SIG-M5 treated with dmso at 0.1 percent for 504 hours (cell line): ENCODE results near the gene MYBPC2.
"Not testable (repeated sequence)": the region's sequence is repeated elsewhere in the genome, so short reads cannot be mapped to it uniquely, and the experiment has no call there.

Experiments used
- DNase-seq: peaks from one replicate; lab custom pipeline; 2025; ENCODE audit not compliant: unreplicated experiment; lab: John Stamatoyannopoulos, UW

The MYBPC2 gene

GRCh38 chr19:50432221-50433028 is at the start of gene MYBPC2:
TSS of gene MYBPC2 (plus strand) at chr19:50432892. CDS start at chr19:50432954, 62 bp downstream.
- DNase-seq: no peak

- no peak for DNase-seq
Observed at GRCh38 chr19:50383001-50383851, 49.5 kb upstream of the MYBPC2 start.

- DNase-seq: peak; percentile 97
Observed at GRCh38 chr19:50383852-50384684, 48.6 kb upstream of the MYBPC2 start, which contains the start of gene POLD1. TSS of gene POLD1 (plus strand) at chr19:50384347. CDS start at chr19:50398852, 14,505 bp downstream.

DNA sequence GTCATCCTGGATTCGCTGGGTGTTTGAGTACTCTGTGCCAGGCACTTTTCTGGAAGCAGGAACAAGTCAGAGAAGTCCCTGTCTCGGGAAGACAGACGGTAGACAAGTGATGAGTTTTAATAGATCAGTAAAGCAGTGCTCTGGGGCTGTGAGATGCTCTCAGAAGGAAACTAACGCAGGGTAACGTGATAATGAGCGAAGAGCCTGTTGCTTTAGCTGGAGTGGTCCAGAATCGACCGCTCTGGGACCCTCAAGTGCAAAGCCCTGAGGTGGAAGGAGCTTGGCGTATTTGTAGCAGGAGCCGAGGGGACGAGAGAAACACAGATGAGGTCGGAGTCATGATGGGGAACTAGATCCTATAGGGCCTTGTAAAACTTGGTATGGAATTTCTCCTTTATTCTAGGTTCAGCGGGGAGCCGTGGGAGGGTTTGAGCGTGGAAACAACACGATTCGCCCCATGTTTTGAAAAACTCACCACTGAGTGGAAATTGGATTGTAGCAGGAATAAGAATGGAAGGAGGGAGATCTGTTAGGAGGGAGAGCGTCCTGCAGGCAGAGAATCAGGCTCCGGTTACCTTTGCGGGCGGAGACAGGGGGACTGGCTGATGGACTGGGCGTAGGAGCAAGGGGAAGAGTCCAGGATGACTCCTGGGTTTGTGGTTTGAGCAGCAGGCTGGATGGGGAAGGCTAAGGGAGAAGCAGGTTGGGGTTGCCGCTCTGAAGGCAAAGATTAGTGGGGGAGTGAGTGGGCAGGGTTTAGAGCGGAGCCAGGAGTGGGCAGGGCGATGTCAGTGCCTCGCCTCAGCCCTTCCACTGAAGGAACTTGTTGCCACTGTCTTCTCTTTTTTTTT is 47.8 kb upstream of the MYBPC2 start:
- DNase-seq: peak; percentile 47

GRCh38 chr19:50387176-50387867 is 45.4 kb upstream of the MYBPC2 start:
- peak; percentile 73 for DNase-seq

GRCh38 chr19:50387868-50388245 is 44.8 kb upstream of the MYBPC2 start:
- no peak for DNase-seq

DNA sequence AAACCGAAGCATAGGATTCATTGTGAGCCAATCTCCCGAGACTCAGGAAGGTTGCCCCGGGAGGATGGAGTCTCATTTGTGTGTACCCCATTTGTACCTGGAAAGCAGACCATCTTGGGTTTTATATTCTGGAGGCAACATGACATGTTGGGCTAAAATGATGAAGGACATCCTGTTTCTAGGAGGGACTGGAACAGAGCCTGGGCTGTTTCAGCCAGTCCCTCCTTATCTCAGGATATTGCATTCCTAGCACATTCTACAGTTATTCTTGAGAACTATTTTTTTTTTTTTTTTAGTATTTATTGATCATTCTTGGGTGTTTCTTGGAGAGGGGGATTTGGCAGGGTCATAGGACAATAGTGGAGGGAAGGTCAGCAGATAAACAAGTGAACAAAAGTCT is 42.4 kb upstream of the MYBPC2 start:
- DNase-seq: not testable (repeated sequence)

DNA sequence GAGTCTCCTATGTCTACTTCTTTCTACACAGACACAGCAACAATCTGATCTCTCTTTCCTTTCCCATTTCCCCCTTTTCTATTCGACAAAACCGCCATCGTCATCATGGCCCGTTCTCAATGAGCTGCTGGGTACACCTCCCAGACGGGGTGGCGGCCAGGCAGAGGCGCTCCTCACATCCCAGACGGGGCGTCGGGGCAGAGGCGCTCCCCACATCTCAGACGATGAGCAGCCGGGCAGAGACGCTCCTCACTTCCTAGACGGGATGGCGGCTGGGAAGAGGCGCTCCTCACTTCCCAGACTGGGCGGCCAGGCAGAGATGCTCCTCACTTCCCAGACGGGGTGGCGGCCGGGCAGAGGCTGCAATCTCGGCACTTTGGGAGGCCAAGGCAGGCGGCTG is 41.7 kb upstream of the MYBPC2 start:
- not testable (repeated sequence) for DNase-seq

DNA sequence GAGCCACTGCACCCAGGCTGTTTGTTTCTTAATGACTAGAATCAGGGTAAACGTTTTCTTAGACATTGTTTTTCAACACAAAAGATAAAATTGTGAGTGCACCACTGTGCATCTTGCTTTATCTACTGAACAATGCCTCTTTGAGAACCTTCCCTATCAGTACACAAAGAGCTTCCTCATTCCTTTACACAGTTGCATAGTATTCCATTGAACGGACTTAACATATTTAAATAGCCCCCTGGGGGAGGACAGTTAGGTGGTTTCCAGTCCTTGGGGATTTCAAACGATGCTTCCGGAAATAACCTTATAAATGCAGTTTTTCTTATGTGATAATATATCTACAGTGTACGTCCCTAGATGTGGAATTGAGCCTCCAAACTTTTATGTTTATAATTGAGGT is 39.9 kb upstream of the MYBPC2 start:
- no peak for DNase-seq

DNA sequence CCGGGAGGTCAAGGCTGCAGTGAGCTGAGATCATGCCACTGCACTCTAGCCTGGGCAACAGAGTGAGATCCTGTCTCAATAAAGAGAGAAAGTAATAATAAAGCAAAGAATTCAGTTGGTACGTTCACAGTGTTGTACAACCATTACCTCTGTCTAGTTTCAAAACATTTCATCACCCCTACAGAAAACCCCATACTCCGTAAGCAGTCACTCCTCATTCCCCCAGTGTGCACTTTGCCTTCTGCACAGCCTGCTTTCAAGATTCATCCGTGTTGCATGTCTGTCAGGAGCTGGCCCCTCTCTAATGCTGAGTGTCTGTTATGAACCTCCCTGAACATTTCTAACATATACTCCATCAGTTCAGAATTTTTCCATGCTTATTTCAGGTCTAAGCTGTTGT is 39.1 kb upstream of the MYBPC2 start:
- DNase-seq: no peak

GRCh38 chr19:50394017-50394416 is 38.7 kb upstream of the MYBPC2 start:
- DNase-seq: no peak

DNA sequence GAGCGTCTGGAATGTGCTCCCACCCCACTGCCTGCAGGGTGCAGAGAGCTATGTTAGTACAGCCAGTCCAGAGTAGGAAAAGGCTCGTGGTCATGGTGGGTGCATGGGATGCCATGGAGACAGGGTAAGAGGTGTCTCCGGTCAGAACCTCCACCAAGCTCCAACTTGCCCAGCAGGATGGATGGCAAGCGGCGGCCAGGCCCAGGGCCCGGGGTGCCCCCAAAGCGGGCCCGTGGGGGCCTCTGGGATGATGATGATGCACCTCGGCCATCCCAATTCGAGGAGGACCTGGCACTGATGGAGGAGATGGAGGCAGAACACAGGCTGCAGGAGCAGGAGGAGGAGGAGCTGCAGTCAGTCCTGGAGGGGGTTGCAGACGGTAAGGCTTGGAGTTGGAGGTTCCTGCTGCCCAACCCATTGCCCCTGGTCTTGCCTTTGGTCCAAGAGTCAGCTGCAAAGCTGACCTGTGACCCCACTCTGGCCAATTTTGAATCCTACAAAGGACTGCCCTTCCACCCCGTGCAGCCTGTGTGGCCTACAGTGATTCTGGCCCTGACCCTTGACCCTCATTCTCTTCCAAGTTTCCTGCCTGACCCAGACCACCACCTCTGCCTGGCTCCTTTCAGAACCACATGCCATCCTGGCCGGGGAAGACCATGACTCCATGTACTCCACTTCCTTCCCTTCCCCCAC is 33.9 kb upstream of the MYBPC2 start:
- no peak for DNase-seq

DNA sequence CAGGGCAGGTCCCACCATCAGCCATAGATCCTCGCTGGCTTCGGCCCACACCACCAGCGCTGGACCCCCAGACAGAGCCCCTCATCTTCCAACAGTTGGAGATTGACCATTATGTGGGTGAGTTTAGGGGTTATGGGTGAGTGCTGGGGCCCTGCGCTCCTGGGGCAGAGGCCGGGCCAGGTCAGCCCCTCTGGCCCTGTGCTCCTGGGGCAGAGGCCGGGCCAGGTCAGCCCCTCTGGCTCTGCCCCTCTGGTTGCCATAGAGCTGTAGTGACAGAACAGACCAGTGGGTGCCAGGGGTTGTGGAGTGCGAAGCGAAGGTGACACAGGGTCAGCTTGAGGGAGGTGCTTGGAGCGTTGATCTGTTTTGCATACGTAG is 33.3 kb upstream of the MYBPC2 start:
- DNase-seq: no peak

DNA sequence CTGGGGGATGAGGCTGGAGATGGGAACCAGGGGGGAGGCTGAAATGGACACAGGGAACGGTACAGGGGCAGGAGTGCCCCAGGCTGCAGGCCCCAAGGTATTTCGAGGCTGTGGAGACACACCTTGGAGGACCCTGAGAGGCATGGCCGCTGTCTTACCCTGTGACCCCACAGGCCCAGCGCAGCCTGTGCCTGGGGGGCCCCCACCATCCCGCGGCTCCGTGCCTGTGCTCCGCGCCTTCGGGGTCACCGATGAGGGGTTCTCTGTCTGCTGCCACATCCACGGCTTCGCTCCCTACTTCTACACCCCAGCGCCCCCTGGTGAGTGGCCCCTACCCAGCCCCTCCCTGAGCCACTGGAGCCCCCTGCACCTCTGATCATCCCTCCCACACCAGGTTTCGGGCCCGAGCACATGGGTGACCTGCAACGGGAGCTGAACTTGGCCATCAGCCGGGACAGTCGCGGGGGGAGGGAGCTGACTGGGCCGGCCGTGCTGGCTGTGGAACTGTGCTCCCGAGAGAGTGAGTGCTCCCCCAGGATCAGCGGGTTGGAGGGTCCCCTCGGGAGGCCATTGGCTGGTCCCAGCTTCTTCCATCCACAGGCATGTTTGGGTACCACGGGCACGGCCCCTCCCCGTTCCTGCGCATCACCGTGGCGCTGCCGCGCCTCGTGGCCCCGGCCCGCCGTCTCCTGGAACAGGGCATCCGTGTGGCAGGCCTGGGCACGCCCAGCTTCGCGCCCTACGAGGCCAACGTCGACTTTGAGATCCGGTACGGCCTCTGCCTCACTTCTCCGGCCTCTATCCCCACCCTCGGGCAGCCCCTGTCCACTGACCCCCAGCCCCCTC is 30.9 kb upstream of the MYBPC2 start:
- no peak for DNase-seq

- no peak for DNase-seq
Observed at GRCh38 chr19:50402544-50403301, 30.0 kb upstream of the MYBPC2 start.

- DNase-seq: no peak
Observed at GRCh38 chr19:50406156-50406820, 26.4 kb upstream of the MYBPC2 start.

DNA sequence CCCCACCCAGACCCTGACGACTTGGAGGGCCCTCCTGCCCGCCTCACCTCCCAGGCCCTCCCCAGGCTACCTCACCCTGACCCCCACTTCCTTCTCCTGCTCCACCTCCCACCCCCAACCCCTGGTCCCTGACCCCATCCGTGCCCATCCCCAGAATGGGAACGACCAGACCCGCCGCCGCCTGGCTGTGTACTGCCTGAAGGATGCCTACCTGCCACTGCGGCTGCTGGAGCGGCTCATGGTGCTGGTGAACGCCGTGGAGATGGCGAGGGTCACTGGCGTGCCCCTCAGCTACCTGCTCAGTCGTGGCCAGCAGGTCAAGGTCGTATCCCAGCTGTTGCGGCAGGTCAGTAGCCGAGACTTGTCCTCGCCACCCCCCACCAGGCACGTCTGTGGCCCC is 25.9 kb upstream of the MYBPC2 start:
- DNase-seq: no peak
